Ascending aorta (tissue), 2 donors: Measurements from ENCODE around the gene TSPAN5. TPM values are rescaled to one million over a fixed set of nuclear protein-coding genes. Genes with fewer than 3 reads are reported as not detected.

Source experiments
- DNase-seq, 2 donors: peaks; one replicate each; pipeline ENCODE4 v3.0.0-alpha.2; 2019; ENCODE audit warnings: low spot score in 2 of 2
- H3K27ac ChIP-seq, 2 donors: fragments of 200-600 bp; sonication (generic); one replicate each; pipeline ENCODE4 v1.5.1; 2016 to 2017; ENCODE audit warnings: mild to moderate bottlenecking in 1 of 2
- H3K27me3 ChIP-seq: fragments of 200-600 bp; sonication (generic); one replicate; pipeline ENCODE4 v1.5.1; 2017
- H3K36me3 ChIP-seq, 2 donors: fragments of 200-600 bp; sonication (generic); one replicate each; pipeline ENCODE4 v1.5.1; 2016
- H3K4me1 ChIP-seq, 2 donors: fragments of 200-600 bp; sonication (generic); one replicate each; pipeline ENCODE4 v1.5.1; 2016 to 2017; ENCODE audit warnings: mild to moderate bottlenecking in 1 of 2
- H3K4me3 ChIP-seq, 2 donors: fragments of 200-600 bp; sonication (generic); one replicate each; pipeline ENCODE4 v1.5.1; 2016 to 2017; ENCODE audit warnings: mild to moderate bottlenecking in 1 of 2
- H3K9me3 ChIP-seq, 2 donors: fragments of 200-600 bp; sonication (generic); one replicate each; pipeline ENCODE4 v1.5.1; 2016
- CTCF ChIP-seq, 3 experiments: fragments of 200-600 bp in 2 of 3; fragments of 450-650 bp in 1 of 3; sonication (generic) in 2 of 3; IDR thresholded peaks; one replicate each; pipeline ENCODE4 v1.5.1; 2016 to 2019; ENCODE audit warnings: antibody characterized with exemption in 3 of 3, mild to moderate bottlenecking in 1 of 3, moderate library complexity in 1 of 3
- intact Hi-C: fragments of 100-400 bp; cut with DNase I; formaldehyde crosslinking; loops from one replicate; pipeline ENCODE4 v1.15.1; 2023
- total RNA-seq: library from RNA; depleted of rRNA; stranded (reverse); fragments of >200 nt; gene quantifications from one replicate; pipeline ENCODE4 v1.1.0, GENCODE V29; 2016

The TSPAN5 gene
- total RNA-seq, 1 donor from 2014 or later, result 5.2 TPM

- Histone ChIP-seq H3K4me1 (no peaks in the 10 kb centered on the region), H3K27me3 (no peaks in the 10 kb centered on the region), H3K36me3 (no peaks in the 10 kb centered on the region), H3K27ac (no peak overlapping the region), H3K9me3 (no peaks in the 10 kb centered on the region), H3K4me3 (no peak overlapping the region)
- intact Hi-C loops, result no loop called here
- no peak for TF ChIP-seq CTCF (IDR thresholded peaks at IDR 0.05)
- no peak for DNase-seq
Observed at GRCh38 chr4:98672583-98673287, 14.3 kb upstream of the TSPAN5 start.

- Histone ChIP-seq H3K36me3 (no peaks in the 10 kb centered on the region), H3K27me3 (no peaks in the 10 kb centered on the region), H3K27ac (no peak overlapping the region), H3K4me1 (no peaks in the 10 kb centered on the region), H3K9me3 (no peaks in the 10 kb centered on the region), H3K4me3 (no peak overlapping the region)
- intact Hi-C loops, result no loop called here
- no peak for DNase-seq
- TF ChIP-seq CTCF (IDR thresholded peaks at IDR 0.05), result no peak
Observed at GRCh38 chr4:98671131-98671530, 12.7 kb upstream of the TSPAN5 start.

GRCh38 chr4:98670186-98670585 lies 11.8 kb upstream of the TSPAN5 start:
- Histone ChIP-seq H3K9me3 (no peaks in the 10 kb centered on the region), H3K4me1 (no peaks in the 10 kb centered on the region), H3K27ac (no peak overlapping the region), H3K27me3 (no peaks in the 10 kb centered on the region), H3K4me3 (no peak overlapping the region), H3K36me3 (no peaks in the 10 kb centered on the region)
- no peak for TF ChIP-seq CTCF (IDR thresholded peaks at IDR 0.05)
- intact Hi-C loops, result no loop called here
- DNase-seq, result no peak

- Histone ChIP-seq H3K36me3 (no peaks in the 10 kb centered on the region), H3K27ac (no peak overlapping the region), H3K4me3 (no peak overlapping the region), H3K4me1 (no peaks in the 10 kb centered on the region), H3K9me3 (no peaks in the 10 kb centered on the region), H3K27me3 (no peaks in the 10 kb centered on the region)
- intact Hi-C loops, result no loop called here
- TF ChIP-seq CTCF (IDR thresholded peaks at IDR 0.05), result no peak
- no peak for DNase-seq
Observed at GRCh38 chr4:98669577-98669976, 11.2 kb upstream of the TSPAN5 start.

- no peaks in the 10 kb centered on the region for H3K27me3 ChIP-seq
- TF ChIP-seq CTCF (IDR thresholded peaks at IDR 0.05), result no peak
- H3K36me3 ChIP-seq, result no peaks in the 10 kb centered on the region
- no peak overlapping the region for H3K27ac ChIP-seq
- no peak overlapping the region for H3K4me3 ChIP-seq
- H3K4me1 ChIP-seq, result no peaks in the 10 kb centered on the region
- no peaks in the 10 kb centered on the region for H3K9me3 ChIP-seq
- DNase-seq, result no peak
- intact Hi-C loops, result no loop called here
Observed at GRCh38 chr4:98664959-98665358, 6.5 kb upstream of the TSPAN5 start.
